ENCODE results near the gene INPP5F. TPM values are rescaled to one million over a fixed set of nuclear protein-coding genes. Genes with fewer than 3 reads are reported as not detected.
A peak's percentile ranks its signal among the peaks of the same experiment; 100 is the strongest.
"Not testable (repeated sequence)": the region's sequence is repeated elsewhere in the genome, so short reads cannot be mapped to it uniquely, and the experiment has no call there.

The INPP5F gene
- total RNA-seq, 6 donors from 2014 or later, result 6.7 to 14.4 (median 10.1) TPM

GRCh38 chr10:119863951-119864565 lies 138.2 kb downstream of the INPP5F start:
- no peaks in the 10 kb centered on the region for H3K9me3 ChIP-seq
- no peak for DNase-seq
- ATAC-seq (ENCODE audit: low FRiP score in 2 of 2), result no peak
- no peaks in the 10 kb centered on the region for H3K36me3 ChIP-seq
- no peaks in the 10 kb centered on the region for H3K27me3 ChIP-seq
- no peak for TF ChIP-seq CTCF (IDR thresholded peaks at IDR 0.05)
- TF ChIP-seq POLR2A (IDR thresholded peaks at IDR 0.05), result no peak
- no peak for TF ChIP-seq POLR2AphosphoS5 (IDR thresholded peaks at IDR 0.05)
- TF ChIP-seq EP300 (IDR thresholded peaks at IDR 0.05), result no peak
- peaks cover 5 to 26% (median 18%) of the 10 kb centered on the region in 4 donors for H3K4me1 ChIP-seq
- no peak overlapping the region for H3K27ac ChIP-seq
- 47 to 56% methylated on average over 3 to 4 of the region's 4 CpGs for WGBS, 2 donors
- no peak overlapping the region for H3K4me3 ChIP-seq

DNA sequence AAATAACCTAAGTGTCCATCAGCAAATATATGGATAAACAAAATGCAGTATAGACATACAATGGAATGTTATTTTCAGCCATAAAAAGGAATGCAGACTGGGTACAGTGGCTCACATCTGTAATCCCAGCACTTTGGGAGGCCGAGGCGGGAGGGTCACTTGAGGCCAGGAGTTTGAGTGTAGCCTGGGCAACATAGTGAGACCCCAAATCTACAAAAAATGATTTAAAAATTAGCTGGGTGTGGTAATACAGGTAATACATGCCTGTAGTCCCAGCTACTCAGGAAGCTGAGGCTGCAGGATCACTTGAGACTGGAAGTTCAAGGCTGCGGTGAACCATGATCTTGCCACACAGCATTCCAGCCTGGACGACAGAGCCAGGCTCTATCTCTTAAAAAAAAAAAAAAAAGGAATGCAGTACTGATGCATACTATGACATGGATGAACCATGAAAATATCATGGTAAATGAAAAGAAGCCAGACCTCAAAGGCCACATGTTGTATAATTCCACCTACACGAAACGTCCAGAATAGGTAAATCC lies 139.9 kb downstream of the INPP5F start:
- TF ChIP-seq POLR2AphosphoS5 (IDR thresholded peaks at IDR 0.05) (no peak), EP300 (IDR thresholded peaks at IDR 0.05) (no peak), CTCF (IDR thresholded peaks at IDR 0.05) (no peak), POLR2A (IDR thresholded peaks at IDR 0.05) (no peak)
- ATAC-seq (ENCODE audit: low FRiP score in 2 of 2) (no peak), DNase-seq (no peak)
- Histone ChIP-seq H3K9me3 (no peaks in the 10 kb centered on the region), H3K27ac (no peak overlapping the region), H3K27me3 (no peaks in the 10 kb centered on the region), H3K4me3 (no peak overlapping the region), H3K4me1 (peaks cover 14 to 40% (median 20%) of the 10 kb centered on the region in 4 donors), H3K36me3 (no peaks in the 10 kb centered on the region)
- 88 to 93% methylated on average over 6 of the region's 6 CpGs for WGBS, 2 donors

- H3K4me1 ChIP-seq, result peaks cover 21 to 50% (median 28%) of the 10 kb centered on the region in 4 donors
- no peaks in the 10 kb centered on the region for H3K27me3 ChIP-seq
- no peaks in the 10 kb centered on the region for H3K36me3 ChIP-seq
- no peak overlapping the region for H3K27ac ChIP-seq
- 79 to 85% methylated on average over 7 of the region's 7 CpGs for WGBS, 2 donors
- no peak overlapping the region for H3K4me3 ChIP-seq
- DNase-seq, result no peak
- no peaks in the 10 kb centered on the region for H3K9me3 ChIP-seq
- TF ChIP-seq EP300 (IDR thresholded peaks at IDR 0.05) (no peak), POLR2AphosphoS5 (IDR thresholded peaks at IDR 0.05) (no peak), POLR2A (IDR thresholded peaks at IDR 0.05) (no peak), CTCF (IDR thresholded peaks at IDR 0.05) (no peak)
- no peak for ATAC-seq (ENCODE audit: low FRiP score in 2 of 2)
Measured at GRCh38 chr10:119867317-119867716, 141.5 kb downstream of the INPP5F start.

DNA sequence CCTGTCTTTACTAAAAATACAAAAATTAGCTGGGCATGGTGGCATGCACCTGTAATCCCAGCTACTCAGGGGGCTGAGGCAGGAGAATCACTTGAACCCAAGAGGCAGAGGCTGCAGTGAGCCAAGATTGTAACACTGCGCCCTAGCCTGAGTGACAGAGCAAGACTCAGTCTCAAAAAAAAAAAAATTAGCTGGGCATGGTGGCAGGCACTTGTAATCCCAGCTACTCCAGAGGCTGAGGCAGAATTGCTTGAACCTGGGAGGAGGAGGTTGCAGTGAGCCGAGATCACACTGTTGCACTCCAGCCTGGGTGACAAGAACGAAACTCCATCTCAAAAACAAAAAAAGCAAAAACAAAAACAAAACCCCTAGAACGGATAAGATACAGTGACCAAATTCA lies 143.5 kb downstream of the INPP5F start:
- not testable (repeated sequence) for H3K36me3 ChIP-seq; H3K4me3 ChIP-seq; H3K27ac ChIP-seq; H3K9me3 ChIP-seq; H3K27me3 ChIP-seq; DNase-seq; ATAC-seq (ENCODE audit: low FRiP score in 2 of 2)
- WGBS, 2 donors, result 83 to 85% methylated on average over 4 of the region's 4 CpGs
- H3K4me1 ChIP-seq, result peaks cover 25 to 56% (median 32%) of the 10 kb centered on the region in 4 donors

- WGBS, 2 donors, result 0 to 1% methylated on average over 5 to 23 of the region's 56 CpGs
- ATAC-seq (ENCODE audit: low FRiP score in 2 of 2), result peak; percentile 48 to 62
Measured at GRCh38 chr10:119871881-119872609, 146.2 kb downstream of the INPP5F start.

More at GRCh38 chr10:119871881-119872609, 146.2 kb downstream of the INPP5F start:
- peak; percentile 88 to 92 for DNase-seq
- Histone ChIP-seq H3K9me3 (no peaks in the 10 kb centered on the region), H3K4me3 (peak overlapping the region; percentile 63 to 98 (median 75)), H3K36me3 (no peaks in the 10 kb centered on the region), H3K4me1 (peaks cover 22 to 48% (median 30%) of the 10 kb centered on the region in 4 donors), H3K27ac (peak overlapping the region; percentile 88 to 96 (median 91)), H3K27me3 (no peaks in the 10 kb centered on the region)
- TF ChIP-seq EP300 (IDR thresholded peaks at IDR 0.05), result no peak
- TF ChIP-seq POLR2AphosphoS5 (IDR thresholded peaks at IDR 0.05), result peak; percentile 35 to 38

Measured in upper lobe of left lung (tissue), 6 donors.